A549 treated with DMSO at 1 μM for 4 hours (cell line): Measurements from ENCODE around the gene PCED1B. TPM values are rescaled to one million over a fixed set of nuclear protein-coding genes. Genes with fewer than 3 reads are reported as not detected.

Experiments used
- total RNA-seq: library from RNA; stranded (reverse); fragments of 200-300 nt; extraction: Qiagen RNA extraction; gene quantifications from 5 replicates; pipeline ENCODE4 v1.2.3, GENCODE V29; 2022; ENCODE audit warnings: low read depth

The PCED1B gene, protein sequence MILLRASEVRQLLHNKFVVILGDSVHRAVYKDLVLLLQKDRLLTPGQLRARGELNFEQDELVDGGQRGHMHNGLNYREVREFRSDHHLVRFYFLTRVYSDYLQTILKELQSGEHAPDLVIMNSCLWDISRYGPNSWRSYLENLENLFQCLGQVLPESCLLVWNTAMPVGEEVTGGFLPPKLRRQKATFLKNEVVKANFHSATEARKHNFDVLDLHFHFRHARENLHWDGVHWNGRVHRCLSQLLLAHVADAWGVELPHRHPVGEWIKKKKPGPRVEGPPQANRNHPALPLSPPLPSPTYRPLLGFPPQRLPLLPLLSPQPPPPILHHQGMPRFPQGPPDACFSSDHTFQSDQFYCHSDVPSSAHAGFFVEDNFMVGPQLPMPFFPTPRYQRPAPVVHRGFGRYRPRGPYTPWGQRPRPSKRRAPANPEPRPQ
- 45.6 to 54.6 TPM (median 51.1 TPM) in 5 replicates for total RNA-seq

DNA sequence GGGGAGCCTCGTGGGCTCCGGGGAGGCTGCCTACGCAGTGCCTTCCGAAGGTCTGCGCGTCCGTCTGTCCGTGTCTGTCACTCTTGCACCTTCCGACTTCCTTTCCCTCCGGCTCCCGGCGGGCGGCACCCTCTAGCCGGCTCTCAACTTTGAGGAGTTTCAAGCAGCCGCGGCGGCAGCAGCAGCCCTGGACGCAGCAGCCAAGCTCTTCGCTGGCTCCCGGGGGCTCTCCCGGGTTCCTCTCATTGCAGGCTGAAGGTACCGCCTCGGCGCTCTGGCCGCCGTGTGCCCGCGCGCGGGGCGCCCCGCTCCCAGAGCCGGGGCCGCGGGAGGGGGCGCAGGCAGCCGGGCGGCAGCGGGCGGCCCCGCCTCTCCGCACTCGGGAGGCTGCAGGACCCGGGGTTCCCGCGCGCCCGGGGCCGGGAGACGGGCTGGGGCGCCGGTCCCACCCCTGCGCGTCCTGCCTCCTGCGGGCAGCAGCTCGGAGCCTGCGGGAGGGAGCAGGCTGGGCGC is at the start of gene PCED1B, which contains the start of gene AMIGO2:
Gene PCED1B (plus strand): TSS at position 154 of the 513 bp plus-strand sequence. CDS start 155,443 bp downstream, outside the sequence.
Gene AMIGO2 (minus strand): TSS at position 492 of the 513 bp plus-strand sequence. CDS start 957 bp downstream, outside the sequence.

Other genes starting within 250 kb of the PCED1B start
- gene AMIGO2, start 338 bp downstream of the PCED1B start, total RNA-seq, result 124 to 198 TPM (median 163 TPM) in 5 replicates